HG03469 (cell line): ENCODE data around the gene HIGD1A.

Source experiments
- ATAC-seq: cut with Tn5 transposase; IDR thresholded peaks from one replicate; pipeline ENCODE4 v1.9.1; 2021; ENCODE audit warnings: mild to moderate bottlenecking, moderate library complexity, moderate number of reproducible peaks; ENCODE audit not compliant: unreplicated experiment

The HIGD1A gene

DNA sequence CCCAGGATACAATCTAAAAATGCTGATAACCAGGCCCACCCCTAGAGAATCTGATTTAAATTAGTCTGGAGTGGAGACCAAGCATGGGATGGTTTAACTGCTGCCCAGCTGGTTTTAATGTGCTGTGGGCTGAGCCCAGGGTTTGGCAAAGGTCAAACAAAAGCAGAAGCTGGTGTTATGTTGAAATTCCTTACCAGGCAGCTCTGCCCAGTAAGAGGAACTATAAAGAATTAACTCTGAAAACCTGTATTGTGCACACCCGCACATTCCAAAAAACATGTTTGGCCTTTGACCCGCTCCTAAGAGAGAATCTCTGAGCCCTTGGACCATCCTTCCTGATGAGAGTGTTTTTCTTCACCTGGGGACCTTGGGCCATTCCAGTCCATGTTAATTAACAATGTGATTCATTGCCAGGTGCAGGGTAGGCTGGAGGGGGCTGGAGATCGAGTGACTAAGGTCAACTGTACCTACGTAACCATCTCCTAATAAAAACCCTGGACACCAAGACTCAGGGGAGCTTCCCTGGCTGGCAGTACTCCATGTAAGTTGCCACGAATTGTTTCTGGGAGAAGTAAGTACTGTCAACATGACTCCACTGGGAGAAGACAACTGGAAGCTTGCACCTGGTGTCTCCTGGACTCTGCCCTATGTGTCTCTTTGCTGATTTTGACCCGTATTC, 42.1 kb downstream of the HIGD1A start:
- no peak for ATAC-seq

- no peak for ATAC-seq
Measured at GRCh38 chr3:42758126-42758525, 46.2 kb downstream of the HIGD1A start.

- no peak for ATAC-seq
Measured at GRCh38 chr3:42756681-42757213, 47.5 kb downstream of the HIGD1A start.

DNA sequence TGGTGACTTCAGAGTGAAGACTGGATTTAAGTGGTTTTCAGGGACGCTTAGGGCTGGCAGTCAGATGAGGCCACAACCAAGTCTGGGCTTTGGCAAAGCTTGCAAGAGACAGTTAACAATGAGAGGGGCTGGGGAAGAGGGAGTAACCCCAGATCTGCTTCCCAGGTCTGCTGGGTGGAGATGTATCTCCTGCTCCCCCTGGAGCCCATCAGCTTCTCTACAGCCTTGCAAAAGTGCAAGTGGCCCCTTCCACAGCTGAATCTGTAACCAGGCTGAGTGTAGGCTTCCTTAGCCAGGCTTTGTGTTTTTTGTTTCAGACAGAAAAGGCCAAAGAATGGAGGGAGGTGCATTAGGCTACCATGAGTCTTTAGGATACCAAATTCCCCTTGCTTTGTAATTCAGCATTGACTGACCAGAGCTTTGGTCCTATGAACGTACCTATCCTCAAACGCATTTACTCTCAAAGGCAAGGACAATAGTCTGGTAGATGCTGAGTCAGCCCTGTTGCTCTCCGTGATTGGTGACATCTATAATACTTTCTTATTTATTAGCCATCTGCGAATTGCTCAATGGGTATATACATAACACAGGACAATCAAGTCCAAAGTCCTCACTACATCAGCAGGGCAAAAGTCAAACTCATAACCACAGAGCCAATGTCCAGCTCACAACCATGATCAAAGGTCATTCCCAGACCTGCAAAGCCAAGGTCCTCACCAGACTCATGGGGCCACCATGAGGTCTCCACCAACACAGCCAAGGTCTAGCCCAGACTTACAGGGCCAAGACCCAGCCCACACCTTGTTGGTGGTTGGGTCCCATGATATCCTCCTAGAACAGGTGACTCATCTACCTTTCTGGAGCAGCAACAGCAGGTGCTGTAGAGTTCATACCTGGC, 48.4 kb downstream of the HIGD1A start:
- no peak for ATAC-seq

DNA sequence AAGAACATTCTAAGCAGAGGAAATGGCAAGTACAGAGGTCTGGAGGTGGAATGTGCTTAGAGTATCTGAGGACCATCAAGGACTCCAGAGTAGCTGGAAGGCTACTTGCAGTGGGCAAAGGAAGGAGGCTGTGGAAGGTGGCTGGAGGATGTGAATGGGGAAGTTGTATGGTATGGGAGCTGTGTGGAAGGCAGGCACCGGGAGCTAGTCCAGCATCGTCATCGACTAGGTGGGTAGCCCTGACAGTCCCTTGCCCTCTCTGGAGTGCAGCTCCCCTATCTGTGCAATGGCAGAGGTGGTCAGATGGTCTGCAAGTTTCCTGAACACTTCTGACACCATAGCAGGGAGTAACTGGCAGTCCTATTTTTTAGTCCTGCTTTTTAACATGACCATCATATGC, 50.5 kb downstream of the HIGD1A start:
- ATAC-seq: no peak

GRCh38 chr3:42752961-42753360, 51.3 kb downstream of the HIGD1A start:
- no peak for ATAC-seq

GRCh38 chr3:42752441-42752840, 51.8 kb downstream of the HIGD1A start:
- ATAC-seq: no peak

- no peak for ATAC-seq
Measured at GRCh38 chr3:42751609-42752008, 52.7 kb downstream of the HIGD1A start.

DNA sequence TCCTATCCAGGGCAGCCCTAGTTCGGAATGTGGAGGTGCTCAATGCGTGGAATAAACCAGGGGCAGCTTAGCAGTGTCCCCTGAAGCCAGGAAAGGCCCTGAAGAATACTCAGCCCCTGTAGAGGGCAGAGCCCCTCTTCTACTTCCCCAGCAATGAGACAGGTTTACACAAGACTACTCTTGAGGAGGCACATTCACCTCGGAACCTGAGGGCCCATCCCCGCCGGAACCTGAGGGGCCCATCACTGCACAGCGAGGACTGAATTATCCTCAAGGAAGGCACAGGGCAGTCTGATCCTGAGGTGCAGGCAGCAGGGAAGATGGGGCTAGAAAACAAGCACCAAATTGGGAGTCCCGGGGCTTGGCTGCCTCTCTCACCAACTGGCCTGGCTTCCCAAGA, 53.5 kb downstream of the HIGD1A start:
- no peak for ATAC-seq

GRCh38 chr3:42749753-42750231, 54.5 kb downstream of the HIGD1A start:
- no peak for ATAC-seq

GRCh38 chr3:42749025-42749752, 55.1 kb downstream of the HIGD1A start:
- no peak for ATAC-seq

GRCh38 chr3:42747581-42747980, 56.7 kb downstream of the HIGD1A start:
- ATAC-seq: no peak

GRCh38 chr3:42746455-42747450, 57.5 kb downstream of the HIGD1A start:
- ATAC-seq: no peak

GRCh38 chr3:42745776-42746454, 58.4 kb downstream of the HIGD1A start:
- no peak for ATAC-seq

DNA sequence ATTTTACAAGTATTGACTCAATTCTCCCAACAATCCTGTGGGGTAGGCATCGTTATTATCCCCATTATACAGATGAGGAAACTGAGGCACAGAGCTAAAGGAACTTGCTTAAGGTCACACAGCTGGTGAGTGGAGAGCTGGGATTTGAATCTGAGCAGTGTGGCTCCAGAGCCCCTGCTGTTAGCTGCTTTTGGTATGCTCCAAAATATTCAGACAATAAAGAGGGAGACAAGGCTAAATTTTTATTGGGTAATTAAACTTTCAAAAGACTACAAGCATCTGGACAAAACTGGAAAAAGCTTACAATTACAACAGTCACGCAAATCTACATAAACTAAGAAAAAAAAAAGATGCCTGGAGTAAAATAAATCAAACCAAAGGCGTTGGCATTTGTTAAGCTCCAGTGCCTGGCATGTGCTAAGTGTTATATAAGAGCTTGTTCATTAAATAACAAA, 59.0 kb downstream of the HIGD1A start:
- ATAC-seq: no peak

- no peak for ATAC-seq
Measured at GRCh38 chr3:42743204-42743995, 60.9 kb downstream of the HIGD1A start.

DNA sequence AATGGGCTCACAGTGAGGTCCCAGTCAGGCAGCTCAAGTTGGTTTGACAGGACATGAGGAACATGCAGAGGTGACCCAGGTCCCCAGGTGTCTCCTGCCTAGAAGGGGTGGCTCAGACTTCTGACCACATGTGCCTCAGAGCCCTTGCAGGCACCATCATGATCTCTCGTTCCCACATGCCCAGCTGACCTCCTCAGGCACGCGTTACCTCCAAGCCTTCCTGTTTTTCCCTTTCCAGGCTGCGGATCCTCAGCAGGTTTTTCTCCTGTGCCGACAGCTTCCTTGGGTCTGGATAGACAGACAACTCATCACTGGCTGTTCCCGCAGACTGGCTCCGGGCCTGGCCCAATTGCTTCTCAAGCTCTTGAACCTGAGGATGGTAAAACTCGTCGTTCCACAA, 61.6 kb downstream of the HIGD1A start:
- ATAC-seq: no peak

DNA sequence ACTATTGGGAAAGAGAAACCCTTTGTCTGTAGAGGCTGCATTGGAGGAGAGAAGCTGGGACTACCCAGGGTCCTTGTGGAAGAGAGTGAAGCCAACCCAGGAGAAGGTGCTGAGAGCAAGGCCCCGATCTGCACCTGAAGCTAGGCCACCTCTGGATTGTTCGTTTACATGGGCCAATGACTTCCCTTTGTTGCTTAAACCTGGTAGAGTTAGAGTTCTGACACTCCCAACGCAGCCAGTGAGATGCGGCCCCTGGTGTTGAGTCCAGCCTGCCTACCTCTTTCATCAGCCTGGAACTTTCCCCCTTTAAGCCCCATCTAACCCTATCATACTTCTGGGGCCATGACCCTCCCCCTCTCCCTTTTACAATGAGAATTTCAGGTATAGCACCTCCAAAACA, 62.0 kb downstream of the HIGD1A start:
- no peak for ATAC-seq
